Erythroblast (primary cell): ENCODE measurements around the gene PKLR.

ENCODE experiments used
- DNase-seq, 2 experiments: peaks; one replicate each; lab custom pipeline; 2025; lab: John Stamatoyannopoulos, UW
- GATA1 ChIP-seq: IDR thresholded peaks from 2 replicates; pipeline ENCODE4 v1.6.1; 2011; ENCODE audit warnings: low read depth, mild to moderate bottlenecking, control low read depth, low read length, moderate library complexity
- POLR2A ChIP-seq: IDR thresholded peaks from 2 replicates; pipeline ENCODE4 v1.6.1; 2011; ENCODE audit warnings: mild to moderate bottlenecking, low read length

Gene PKLR

DNA sequence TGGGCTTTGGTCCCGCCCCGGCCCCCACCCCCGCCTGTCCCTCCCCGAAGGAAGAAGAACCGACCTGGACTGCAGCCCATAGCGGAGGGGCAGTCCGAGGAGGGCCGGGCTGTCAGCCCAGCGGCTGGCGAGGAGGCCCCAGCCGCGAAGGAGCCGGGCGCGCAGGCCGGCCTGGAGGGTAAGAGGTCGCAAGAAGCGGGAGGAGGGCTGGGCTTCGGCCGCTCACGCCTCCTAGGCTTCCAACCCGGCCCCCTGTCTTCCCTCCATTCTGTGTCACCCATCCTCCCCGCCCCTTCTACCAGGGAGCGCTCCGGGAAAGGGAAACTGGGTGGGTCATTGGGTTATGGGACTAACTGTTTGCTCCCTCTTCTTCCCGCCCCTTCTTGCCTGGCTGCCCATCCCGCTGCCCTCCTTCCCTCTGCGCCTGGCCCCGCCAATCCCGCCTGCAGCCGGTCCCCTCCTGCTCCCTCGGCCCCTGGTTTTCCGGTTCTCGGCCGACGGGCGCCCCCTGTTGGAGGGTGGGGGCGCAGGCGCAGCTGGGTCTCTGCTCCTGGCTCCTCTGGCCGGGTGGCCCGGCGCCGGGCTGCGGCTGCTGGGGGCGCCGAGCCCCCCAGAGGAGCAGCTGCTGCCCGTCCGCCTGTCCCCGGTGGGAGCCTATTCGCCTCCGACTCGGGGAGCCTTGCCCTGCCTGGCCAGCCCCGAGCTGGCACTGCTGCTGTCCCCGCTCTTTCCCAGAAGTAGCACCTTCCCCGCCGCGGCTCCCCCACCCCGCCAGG is 21.9 kb upstream of the PKLR start:
- DNase-seq, result peak; percentile 83 to 90
- TF ChIP-seq GATA1 (no peak), POLR2A (no peak)

DNA sequence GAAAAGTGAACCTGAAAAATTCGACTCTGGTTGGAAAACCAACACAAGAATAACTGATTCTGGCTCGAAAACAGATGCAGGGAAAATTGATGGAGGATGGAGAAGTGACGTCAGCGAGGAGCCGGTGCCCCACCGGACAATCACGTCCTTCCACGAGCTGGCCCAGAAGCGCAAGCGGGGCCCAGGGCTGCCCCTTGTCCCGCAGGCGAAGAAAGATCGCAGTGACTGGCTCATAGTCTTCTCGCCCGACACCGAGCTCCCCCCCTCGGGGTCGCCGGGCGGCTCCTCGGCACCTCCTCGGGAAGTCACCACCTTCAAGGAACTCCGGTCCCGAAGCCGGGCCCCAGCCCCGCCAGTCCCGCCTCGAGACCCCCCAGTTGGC is 21.3 kb upstream of the PKLR start:
- no peak for DNase-seq
- no peak for TF ChIP-seq GATA1
- no peak for TF ChIP-seq POLR2A

- DNase-seq, result no peak
- TF ChIP-seq GATA1, result no peak
- no peak for TF ChIP-seq POLR2A
Observed at GRCh38 chr1:155321639-155322503, 20.6 kb upstream of the PKLR start.

GRCh38 chr1:155320661-155321617 is 19.7 kb upstream of the PKLR start, which contains the start of gene RUSC1:
Gene RUSC1 (plus strand): TSS chr1:155320894. CDS start chr1:155321774, 880 bp downstream.
- peak; percentile 77 to 82 for DNase-seq
- TF ChIP-seq POLR2A (peak; percentile 45), GATA1 (no peak)

GRCh38 chr1:155320252-155320651 is 19.0 kb upstream of the PKLR start:
- no peak for DNase-seq
- TF ChIP-seq POLR2A (no peak), GATA1 (no peak)

DNA sequence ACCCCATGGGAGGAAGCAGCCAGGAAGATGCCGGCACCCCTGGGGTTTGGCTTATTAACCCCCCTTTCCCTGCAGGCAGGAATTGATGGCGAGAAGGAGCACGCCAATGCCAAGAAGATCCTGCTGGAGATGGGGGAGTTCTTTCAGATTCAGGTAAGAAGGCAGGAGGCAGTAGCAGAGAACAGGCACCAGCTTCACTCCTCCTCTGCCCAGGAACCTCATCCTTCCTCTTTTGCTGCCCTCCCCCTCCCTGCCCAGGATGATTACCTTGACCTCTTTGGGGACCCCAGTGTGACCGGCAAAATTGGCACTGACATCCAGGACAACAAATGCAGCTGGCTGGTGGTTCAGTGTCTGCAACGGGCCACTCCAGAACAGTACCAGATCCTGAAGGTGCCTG is 18.3 kb upstream of the PKLR start:
- TF ChIP-seq POLR2A (no peak), GATA1 (no peak)
- no peak for DNase-seq

GRCh38 chr1:155318082-155318481 is 16.8 kb upstream of the PKLR start:
- DNase-seq, result no peak
- TF ChIP-seq POLR2A (no peak), GATA1 (no peak)

- TF ChIP-seq GATA1 (no peak), POLR2A (no peak)
- no peak for DNase-seq
Observed at GRCh38 chr1:155316922-155317321, 15.7 kb upstream of the PKLR start.

DNA sequence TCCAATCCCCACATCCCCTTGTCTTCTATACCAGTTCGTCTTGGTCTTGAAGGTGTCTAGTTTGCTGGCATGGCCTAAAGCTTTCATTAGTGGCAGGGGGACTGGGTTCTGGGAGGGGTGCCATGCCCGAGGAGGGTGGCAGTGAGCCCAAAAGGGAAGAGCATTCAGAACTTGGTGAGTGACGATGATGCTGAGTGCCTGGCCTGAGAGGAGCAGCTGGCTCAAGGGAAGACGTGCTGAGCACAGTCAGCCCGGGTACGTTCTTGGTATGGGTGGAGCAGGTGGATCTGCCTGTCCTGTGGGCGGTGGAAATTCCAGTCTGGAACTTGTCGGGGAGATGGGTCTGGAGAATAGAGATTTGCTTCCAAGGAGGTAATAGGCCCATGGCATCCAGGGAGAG is 12.0 kb upstream of the PKLR start:
- no peak for DNase-seq
- no peak for TF ChIP-seq GATA1
- no peak for TF ChIP-seq POLR2A

- DNase-seq, result peak in 1 of 2 experiments; percentile 62
- no peak for TF ChIP-seq POLR2A
- TF ChIP-seq GATA1, result no peak
Observed at GRCh38 chr1:155309423-155310021, 8.3 kb upstream of the PKLR start.

DNA sequence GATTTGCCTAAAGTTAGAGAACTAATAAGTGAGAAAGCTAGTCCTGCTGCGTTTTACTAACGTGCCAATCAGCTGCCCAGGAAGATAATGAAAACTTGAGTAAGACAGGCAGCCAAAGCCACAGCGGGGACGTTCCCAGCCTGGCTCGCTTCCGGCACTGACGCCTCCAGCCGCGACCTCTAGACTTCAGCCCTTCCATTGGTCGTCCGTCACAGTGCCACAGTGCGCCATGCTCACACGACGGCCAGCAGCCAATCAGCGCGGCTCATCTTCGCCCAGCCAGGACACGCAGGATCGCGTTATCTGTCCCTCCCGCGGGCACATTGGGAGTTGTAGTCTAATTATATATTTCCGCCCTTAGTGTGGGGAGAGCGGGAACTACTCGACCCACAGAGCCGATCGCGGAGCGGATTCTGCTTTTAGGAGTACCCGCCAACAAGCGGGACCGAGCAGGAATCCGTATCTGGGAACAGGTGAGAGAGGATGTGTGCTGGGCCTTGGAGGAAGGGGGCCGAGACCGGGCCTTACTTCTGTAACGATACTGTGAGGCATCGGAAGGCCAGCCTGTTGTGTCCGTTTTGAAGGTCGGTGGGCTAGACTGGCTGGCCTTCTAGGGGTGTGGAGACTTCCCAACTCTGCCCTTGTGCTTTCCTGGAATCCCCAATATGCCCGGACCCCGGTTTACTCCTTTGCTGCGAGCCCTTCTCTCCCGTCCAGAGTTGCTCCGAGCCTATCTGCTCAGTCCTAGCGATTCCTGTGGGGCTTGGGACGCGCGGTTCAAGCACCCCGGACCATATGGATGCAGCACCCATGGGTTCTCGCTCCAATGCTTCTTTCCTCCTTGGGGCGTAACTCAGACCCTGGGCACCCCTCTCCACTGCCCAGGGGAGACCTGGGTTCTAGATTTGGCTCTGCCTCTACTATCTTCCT is 7.5 kb upstream of the PKLR start, which contains the start of gene FDPS:
Gene FDPS (plus strand): TSS at position 374 of the 930 bp plus-strand sequence. CDS start 924 bp downstream, outside the sequence.
- peak; percentile 99 to 100 for DNase-seq
- peak; percentile 91 for TF ChIP-seq POLR2A
- peak; percentile 94 for TF ChIP-seq GATA1
